ENCODE data around the gene SORL1. TPM values are rescaled to one million over a fixed set of nuclear protein-coding genes. Genes with fewer than 3 reads are reported as not detected.

Gene SORL1
- total RNA-seq, 1 experiment from 2014 or later: 68.3 TPM

DNA sequence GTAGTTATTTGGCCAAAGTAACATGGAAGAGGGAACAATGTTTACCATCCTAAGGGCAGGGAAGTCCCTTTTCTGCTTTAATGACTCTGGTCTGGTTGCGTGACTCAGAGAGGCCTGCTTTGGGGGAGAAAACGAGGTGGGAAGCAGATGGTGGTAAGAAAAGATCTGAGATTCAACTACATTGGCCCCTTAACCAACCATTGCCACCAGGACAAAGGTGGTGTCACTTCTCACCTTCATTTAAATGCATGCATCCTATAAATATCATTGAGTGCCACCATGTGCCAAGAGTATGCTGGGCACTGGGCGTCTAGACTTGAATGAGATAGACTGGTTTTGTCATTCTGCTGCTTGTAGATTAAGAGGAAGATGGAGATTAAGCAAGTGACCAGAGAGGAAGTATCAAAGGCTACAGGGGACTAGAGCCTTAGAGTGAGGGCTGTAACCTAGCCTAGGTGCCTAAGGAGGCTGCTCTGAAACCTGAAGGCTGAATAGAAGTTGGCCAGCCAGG lies 3.6 kb upstream of the SORL1 start:
- Histone ChIP-seq H3K23ac (ENCODE audit: insufficient read length, low read depth, low read length) (no peak overlapping the region), H3K79me1 (ENCODE audit: insufficient read depth, low read depth, low read length, poor library complexity, severe bottlenecking) (no peaks in the 10 kb centered on the region), H4K5ac (ENCODE audit: insufficient read length, low read depth, low read length) (no peak overlapping the region), H2AFZ (ENCODE audit: low read length) (no peak overlapping the region), H3K9me3 (ENCODE audit: control insufficient read depth, low read depth, low read length) (no peaks in the 10 kb centered on the region), H2BK120ac (ENCODE audit: low read depth, low read length, poor library complexity, severe bottlenecking) (no peak overlapping the region), H3K9ac (ENCODE audit: extremely low read depth, insufficient read length, low read length) (no peak overlapping the region), H2BK20ac (ENCODE audit: low read depth, low read length, poor library complexity, severe bottlenecking) (no peak overlapping the region), H2BK15ac (ENCODE audit: low read depth, low read length) (no peak overlapping the region), H3K27ac (ENCODE audit: insufficient read length, low read depth, low read length) (no peak overlapping the region), H3K4me1 (ENCODE audit: insufficient read depth, low read length) (peaks cover 5% of the 10 kb centered on the region; the same call in 1 of the 2 replicates), H3K4me2 (ENCODE audit: insufficient read depth, insufficient read length, low read length) (no peak overlapping the region), H3K27me3 (ENCODE audit: insufficient read depth, low read length) (no peaks in the 10 kb centered on the region), H2BK5ac (ENCODE audit: insufficient read length, low read length) (no peak overlapping the region), H3K18ac (ENCODE audit: insufficient read length, low read depth, low read length) (no peak overlapping the region), H3K79me2 (ENCODE audit: insufficient read depth, low read length) (peaks cover 3% of the 10 kb centered on the region; the same call in 1 of the 2 replicates), H2BK12ac (ENCODE audit: insufficient read length, low read depth, low read length) (no peak overlapping the region), H3T11ph (ENCODE audit: low read length) (no peak overlapping the region), H3K4ac (ENCODE audit: low read depth, low read length) (no peak overlapping the region), H2AK5ac (ENCODE audit: insufficient read length, low read length) (no peak overlapping the region), H3K56ac (ENCODE audit: insufficient read length, low read depth, low read length) (no peak overlapping the region), H4K91ac (ENCODE audit: insufficient read length, low read depth, low read length) (no peak overlapping the region), H3K14ac (ENCODE audit: insufficient read depth, low read length) (no peak overlapping the region), H4K20me1 (ENCODE audit: control insufficient read depth, insufficient read depth, insufficient read length) (no peaks in the 10 kb centered on the region), H4K8ac (replicated peaks; ENCODE audit: insufficient read length, low read depth, low read length) (no peak overlapping the region), H3K23me2 (ENCODE audit: insufficient read length, low read depth, low read length, poor library complexity, severe bottlenecking) (peaks cover 7% of the 10 kb centered on the region)
- H3K36me3 Mint-ChIP-seq (ENCODE audit: insufficient read depth in 1 of 3, low read depth in 3 of 3): peaks cover 0 to 2% (median 0%) of the 10 kb centered on the region in 3 experiments; a peak in 1 of 7 replicates
- H3K9me3 Mint-ChIP-seq: no peaks in the 10 kb centered on the region
- H3K4me3 Mint-ChIP-seq: no peak overlapping the region
- TF ChIP-seq, protein P1, sequence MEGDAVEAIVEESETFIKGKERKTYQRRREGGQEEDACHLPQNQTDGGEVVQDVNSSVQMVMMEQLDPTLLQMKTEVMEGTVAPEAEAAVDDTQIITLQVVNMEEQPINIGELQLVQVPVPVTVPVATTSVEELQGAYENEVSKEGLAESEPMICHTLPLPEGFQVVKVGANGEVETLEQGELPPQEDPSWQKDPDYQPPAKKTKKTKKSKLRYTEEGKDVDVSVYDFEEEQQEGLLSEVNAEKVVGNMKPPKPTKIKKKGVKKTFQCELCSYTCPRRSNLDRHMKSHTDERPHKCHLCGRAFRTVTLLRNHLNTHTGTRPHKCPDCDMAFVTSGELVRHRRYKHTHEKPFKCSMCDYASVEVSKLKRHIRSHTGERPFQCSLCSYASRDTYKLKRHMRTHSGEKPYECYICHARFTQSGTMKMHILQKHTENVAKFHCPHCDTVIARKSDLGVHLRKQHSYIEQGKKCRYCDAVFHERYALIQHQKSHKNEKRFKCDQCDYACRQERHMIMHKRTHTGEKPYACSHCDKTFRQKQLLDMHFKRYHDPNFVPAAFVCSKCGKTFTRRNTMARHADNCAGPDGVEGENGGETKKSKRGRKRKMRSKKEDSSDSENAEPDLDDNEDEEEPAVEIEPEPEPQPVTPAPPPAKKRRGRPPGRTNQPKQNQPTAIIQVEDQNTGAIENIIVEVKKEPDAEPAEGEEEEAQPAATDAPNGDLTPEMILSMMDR (conservative IDR thresholded peaks at IDR 0.05): no peak
- H3K4me1 Mint-ChIP-seq: peaks cover 48 to 62% of the 10 kb centered on the region in 2 experiments
- WGBS (ENCODE audit: extremely low coverage, insufficient read length, low lambda C conversion rate): no CpG with 5 or more reads among the region's 3 CpGs
- peaks cover 13% of the 10 kb centered on the region for H3K27me3 Mint-ChIP-seq (ENCODE audit: low read depth)
- DNase-seq: no peak
- H3K27ac Mint-ChIP-seq: no peak overlapping the region

Data from H9 (cell line).